CD8-positive, alpha-beta memory T cell (primary cell): Measurements from ENCODE around the gene PLEKHM3. TPM values are rescaled to one million over a fixed set of nuclear protein-coding genes. Genes with fewer than 3 reads are reported as not detected.

Experiments
- CTCF ChIA-PET: fragments of 350-600 bp; sonication (Branson Sonifier 250); formaldehyde crosslinking; loops from one replicate; lab custom pipeline; 2021; ENCODE audit warnings: antibody characterized with exemption; lab: Charles Lee
- POLR2A ChIA-PET: fragments of 350-600 bp; sonication (Branson Sonifier 250); formaldehyde crosslinking; loops from one replicate; lab custom pipeline; 2021; ENCODE audit warnings: antibody characterized with exemption; lab: Charles Lee
- DNase-seq, 5 donors: peaks; one replicate each; pipeline versions ENCODE4 v3.0.0 to v3.0.0-alpha.2; 2020 to 2022; ENCODE audit warnings: mixed read lengths in 1 of 5
- H3K27ac ChIP-seq: one replicate; pipeline ENCODE4 v1.7.0; 2013; ENCODE audit warnings: low read depth, mild to moderate bottlenecking, low read length, moderate library complexity
- H3K27me3 ChIP-seq: 2 replicates; pipeline ENCODE4 v1.7.0; 2013; ENCODE audit warnings: low read length, mild to moderate bottlenecking; ENCODE audit not compliant: insufficient read depth, poor library complexity, severe bottlenecking
- H3K36me3 ChIP-seq: 2 replicates; pipeline ENCODE4 v1.7.0; 2013; ENCODE audit warnings: mild to moderate bottlenecking, low read length, moderate library complexity; ENCODE audit not compliant: insufficient read depth
- H3K4me1 ChIP-seq: 2 replicates; pipeline ENCODE4 v1.7.0; 2013; ENCODE audit warnings: mild to moderate bottlenecking, low read length, moderate library complexity; ENCODE audit not compliant: insufficient read depth
- H3K4me3 ChIP-seq: 2 replicates; pipeline ENCODE4 v1.7.0; 2013; ENCODE audit warnings: mild to moderate bottlenecking, low read length
- H3K9me3 ChIP-seq: 2 replicates; pipeline ENCODE4 v1.7.0; 2013; ENCODE audit warnings: mild to moderate bottlenecking, low read length
- H3K27ac Mint-ChIP-seq, 8 donors: one replicate each; pipeline ENCODE4 v1.8.0; 2020 to 2021; ENCODE audit warnings: mixed read lengths in 8 of 8, mild to moderate bottlenecking in 6 of 8, inconsistent platforms in 3 of 8, moderate library complexity in 3 of 8
- H3K27me3 Mint-ChIP-seq, 2 donors: one replicate each; pipeline ENCODE4 v1.8.0; 2020 to 2021; ENCODE audit warnings: mixed read lengths in 2 of 2, mild to moderate bottlenecking in 1 of 2, moderate library complexity in 1 of 2
- H3K36me3 Mint-ChIP-seq, 3 donors: one replicate each; pipeline ENCODE4 v1.8.0; 2020 to 2021; ENCODE audit warnings: mixed read lengths in 3 of 3, inconsistent platforms in 1 of 3, mild to moderate bottlenecking in 1 of 3
- H3K4me1 Mint-ChIP-seq, 3 donors: one replicate each; pipeline ENCODE4 v1.8.0; 2020 to 2021; ENCODE audit warnings: mixed read lengths in 3 of 3, inconsistent platforms in 1 of 3, mild to moderate bottlenecking in 1 of 3
- H3K4me3 Mint-ChIP-seq, 7 donors: one replicate each; pipeline ENCODE4 v1.8.0; 2020 to 2021; ENCODE audit warnings: mixed read lengths in 7 of 7, mild to moderate bottlenecking in 6 of 7, moderate library complexity in 4 of 7, inconsistent platforms in 2 of 7
- H3K9me3 Mint-ChIP-seq, 5 donors: one replicate each; pipeline ENCODE4 v1.8.0; 2020 to 2022; ENCODE audit warnings: mixed read lengths in 5 of 5, mild to moderate bottlenecking in 3 of 5, moderate library complexity in 2 of 5, inconsistent platforms in 1 of 5
- polyA plus RNA-seq: library from polyadenylated mRNA; unstranded; fragments of 300-500 nt; fragmentation: Illumina TruSeq; gene quantifications from one replicate; pipeline ENCODE4 v1.2.3, GENCODE V29; 2021
- total RNA-seq, 2 experiments: library from RNA; stranded (reverse); gene quantifications; one replicate each; pipeline ENCODE4 v1.2.3, GENCODE V29; 2021

Gene PLEKHM3
- total and polyA plus RNA-seq, 3 experiments from 2014 or later: 4.4 to 7.2 (median 6.9) TPM

GRCh38 chr2:207876842-207877535, 148.3 kb downstream of the PLEKHM3 start:
- no peaks in the 10 kb centered on the region for H3K27me3 Mint-ChIP-seq
- Histone ChIP-seq H3K27ac (no peak overlapping the region), H3K36me3 (no peaks in the 10 kb centered on the region), H3K27me3 (no peaks in the 10 kb centered on the region), H3K4me3 (no peak overlapping the region), H3K9me3 (no peaks in the 10 kb centered on the region), H3K4me1 (no peaks in the 10 kb centered on the region)
- H3K9me3 Mint-ChIP-seq: no peaks in the 10 kb centered on the region
- CTCF ChIA-PET: no interaction called here
- peaks cover 0 to 2% (median 0%) of the 10 kb centered on the region in 3 donors for H3K4me1 Mint-ChIP-seq
- no peak overlapping the region for H3K27ac Mint-ChIP-seq
- DNase-seq: no peak
- H3K36me3 Mint-ChIP-seq: peaks cover 0 to 2% (median 2%) of the 10 kb centered on the region in 3 donors
- POLR2A ChIA-PET: no interaction called here
- no peak overlapping the region for H3K4me3 Mint-ChIP-seq

DNA sequence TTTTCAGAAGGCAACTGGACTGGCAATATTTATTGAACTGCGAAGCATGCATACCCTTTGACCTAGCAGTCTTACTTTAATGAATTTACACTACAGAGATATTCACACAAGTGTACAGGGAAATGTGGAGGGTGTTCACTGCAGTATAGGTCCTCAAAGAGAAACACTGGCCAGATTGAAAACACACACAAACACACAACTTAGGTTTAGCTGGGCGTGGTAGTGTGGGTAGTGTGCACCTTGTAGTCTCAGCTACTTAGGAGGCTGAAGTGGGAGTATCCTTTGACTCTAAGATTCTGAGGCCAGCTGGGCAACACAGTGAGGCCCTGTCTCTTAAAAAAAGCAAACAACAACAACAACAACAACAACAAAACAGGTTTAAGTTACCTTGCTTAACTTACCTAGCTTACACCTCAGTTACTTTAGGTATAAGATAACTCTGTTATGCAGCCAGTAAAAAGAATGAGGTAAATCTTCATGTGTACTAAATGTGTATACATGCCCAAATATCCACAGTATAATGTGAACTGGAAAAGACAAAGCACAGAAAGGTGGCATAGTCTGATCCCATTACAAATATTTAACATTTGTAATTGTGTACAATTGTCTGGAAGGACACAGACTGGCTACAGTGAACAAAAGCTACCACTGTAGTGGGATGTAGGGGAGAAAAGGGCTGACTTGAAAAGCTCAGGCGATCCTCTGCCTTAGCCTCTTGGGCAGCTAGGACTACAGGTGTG, 149.7 kb downstream of the PLEKHM3 start:
- Mint-ChIP-seq H3K27ac (no peak overlapping the region), H3K36me3 (peaks cover 0 to 4% (median 2%) of the 10 kb centered on the region in 3 donors), H3K4me1 (peaks cover 0 to 2% (median 0%) of the 10 kb centered on the region in 3 donors), H3K27me3 (no peaks in the 10 kb centered on the region), H3K4me3 (no peak overlapping the region), H3K9me3 (no peaks in the 10 kb centered on the region)
- Histone ChIP-seq H3K4me1 (no peaks in the 10 kb centered on the region), H3K27ac (no peak overlapping the region), H3K4me3 (no peak overlapping the region), H3K9me3 (no peaks in the 10 kb centered on the region), H3K27me3 (no peaks in the 10 kb centered on the region), H3K36me3 (no peaks in the 10 kb centered on the region)
- POLR2A ChIA-PET: no interaction called here
- no peak for DNase-seq
- CTCF ChIA-PET: no interaction called here

- no peak for DNase-seq
- H3K4me1 ChIP-seq: no peaks in the 10 kb centered on the region
- Mint-ChIP-seq H3K27ac (no peak overlapping the region), H3K4me1 (peaks cover 0 to 2% (median 0%) of the 10 kb centered on the region in 3 donors), H3K27me3 (no peaks in the 10 kb centered on the region), H3K9me3 (no peaks in the 10 kb centered on the region), H3K4me3 (no peak overlapping the region), H3K36me3 (peaks cover 3 to 5% (median 4%) of the 10 kb centered on the region in 3 donors)
- no peaks in the 10 kb centered on the region for H3K27me3 ChIP-seq
- no peaks in the 10 kb centered on the region for H3K9me3 ChIP-seq
- no peak overlapping the region for H3K27ac ChIP-seq
- no peak overlapping the region for H3K4me3 ChIP-seq
- POLR2A ChIA-PET: no interaction called here
- H3K36me3 ChIP-seq: no peaks in the 10 kb centered on the region
- CTCF ChIA-PET: no interaction called here
Measured at GRCh38 chr2:207873794-207874193, 151.5 kb downstream of the PLEKHM3 start.

DNA sequence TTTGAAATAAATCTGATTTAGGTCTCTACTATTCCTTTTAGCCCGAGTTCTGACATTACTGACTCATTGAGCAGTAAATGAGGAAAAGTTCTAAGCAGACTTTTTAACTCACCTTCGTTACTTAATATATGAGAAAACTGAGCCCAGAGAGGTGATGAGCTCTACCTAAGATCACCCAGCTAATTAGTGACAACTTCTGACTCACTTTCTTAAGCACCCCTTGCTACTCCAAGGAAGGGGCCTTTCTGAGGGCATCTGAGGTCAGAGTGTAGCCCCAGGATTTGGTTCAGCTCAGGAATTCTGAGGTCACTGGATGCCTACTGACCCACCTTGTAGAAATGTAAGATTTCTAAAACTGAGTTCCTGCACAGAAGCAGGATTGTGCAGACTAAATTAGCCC, 153.4 kb downstream of the PLEKHM3 start:
- Histone ChIP-seq H3K4me1 (no peaks in the 10 kb centered on the region), H3K4me3 (no peak overlapping the region), H3K27ac (no peak overlapping the region), H3K9me3 (no peaks in the 10 kb centered on the region), H3K36me3 (no peaks in the 10 kb centered on the region), H3K27me3 (no peaks in the 10 kb centered on the region)
- Mint-ChIP-seq H3K27me3 (no peaks in the 10 kb centered on the region), H3K27ac (no peak overlapping the region), H3K36me3 (peaks cover 4 to 7% (median 5%) of the 10 kb centered on the region in 3 donors), H3K9me3 (no peaks in the 10 kb centered on the region), H3K4me1 (peaks cover 0 to 2% (median 0%) of the 10 kb centered on the region in 3 donors), H3K4me3 (no peak overlapping the region)
- no peak for DNase-seq
- CTCF ChIA-PET: no interaction called here
- POLR2A ChIA-PET: no interaction called here

GRCh38 chr2:207871506-207871905, 153.8 kb downstream of the PLEKHM3 start:
- Mint-ChIP-seq H3K4me3 (no peak overlapping the region), H3K9me3 (no peaks in the 10 kb centered on the region), H3K27me3 (no peaks in the 10 kb centered on the region), H3K4me1 (peaks cover 0 to 2% (median 0%) of the 10 kb centered on the region in 3 donors), H3K36me3 (peaks cover 4 to 7% (median 5%) of the 10 kb centered on the region in 3 donors), H3K27ac (no peak overlapping the region)
- Histone ChIP-seq H3K4me1 (no peaks in the 10 kb centered on the region), H3K27ac (no peak overlapping the region), H3K27me3 (no peaks in the 10 kb centered on the region), H3K36me3 (no peaks in the 10 kb centered on the region), H3K4me3 (no peak overlapping the region), H3K9me3 (no peaks in the 10 kb centered on the region)
- no peak for DNase-seq
- ChIA-PET CTCF (no interaction called here), POLR2A (no interaction called here)

DNA sequence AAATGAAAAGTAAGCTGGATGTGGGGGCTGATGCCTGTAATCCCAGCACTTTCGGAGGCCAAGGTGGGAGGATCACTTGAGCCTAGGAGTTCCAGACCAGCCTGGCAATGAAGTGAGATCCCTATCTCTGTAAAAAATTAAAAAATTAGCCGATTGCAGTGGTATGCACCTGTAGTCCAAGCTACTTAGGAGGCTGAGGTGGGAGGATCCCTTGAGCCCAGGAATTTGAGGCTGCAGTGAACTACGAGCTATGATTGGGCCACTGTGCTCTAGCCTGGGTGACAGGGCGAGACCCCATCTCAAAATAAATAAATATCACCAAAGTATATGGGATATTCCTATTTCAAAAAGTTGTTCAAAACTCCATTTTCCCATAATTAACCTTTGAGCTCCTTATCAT, 154.5 kb downstream of the PLEKHM3 start:
- Histone ChIP-seq H3K9me3 (no peaks in the 10 kb centered on the region), H3K4me1 (no peaks in the 10 kb centered on the region), H3K36me3 (no peaks in the 10 kb centered on the region), H3K27ac (no peak overlapping the region), H3K4me3 (no peak overlapping the region), H3K27me3 (no peaks in the 10 kb centered on the region)
- no peaks in the 10 kb centered on the region for H3K9me3 Mint-ChIP-seq
- H3K4me3 Mint-ChIP-seq: no peak overlapping the region
- H3K36me3 Mint-ChIP-seq: peaks cover 4 to 7% (median 5%) of the 10 kb centered on the region in 3 donors
- ChIA-PET POLR2A (no interaction called here), CTCF (no interaction called here)
- H3K27me3 Mint-ChIP-seq: no peaks in the 10 kb centered on the region
- DNase-seq: no peak
- H3K4me1 Mint-ChIP-seq: peaks cover 0 to 2% (median 0%) of the 10 kb centered on the region in 3 donors
- H3K27ac Mint-ChIP-seq: no peak overlapping the region

GRCh38 chr2:207869784-207870778, 155.2 kb downstream of the PLEKHM3 start:
- Mint-ChIP-seq H3K27me3 (no peaks in the 10 kb centered on the region), H3K36me3 (peaks cover 4 to 7% (median 5%) of the 10 kb centered on the region in 3 donors), H3K4me3 (no peak overlapping the region), H3K4me1 (peaks cover 0 to 2% (median 0%) of the 10 kb centered on the region in 3 donors), H3K9me3 (no peaks in the 10 kb centered on the region), H3K27ac (no peak overlapping the region)
- H3K4me1 ChIP-seq: no peaks in the 10 kb centered on the region
- POLR2A ChIA-PET: no interaction called here
- no peak overlapping the region for H3K4me3 ChIP-seq
- H3K9me3 ChIP-seq: no peaks in the 10 kb centered on the region
- CTCF ChIA-PET: no interaction called here
- no peak for DNase-seq
- no peak overlapping the region for H3K27ac ChIP-seq
- no peaks in the 10 kb centered on the region for H3K36me3 ChIP-seq
- H3K27me3 ChIP-seq: no peaks in the 10 kb centered on the region
